Measurements from ENCODE around the gene CNTNAP2. TPM values are rescaled to one million over a fixed set of nuclear protein-coding genes. Genes with fewer than 3 reads are reported as not detected.

CNTNAP2 gene
- total RNA-seq, 4 donors from 2014 or later, result 0.91 to 16.0 TPM; not detected in 2

GRCh38 chr7:146486519-146486918 is 369.9 kb downstream of the CNTNAP2 start:
- H3K9me3 ChIP-seq, result no peaks in the 10 kb centered on the region
- no peak for DNase-seq
- H3K36me3 ChIP-seq, result no peaks in the 10 kb centered on the region
- no peak overlapping the region for H3K4me3 ChIP-seq
- H3K27ac ChIP-seq, result no peak overlapping the region
- TF ChIP-seq POLR2A (IDR thresholded peaks at IDR 0.05) (no peak), CTCF (IDR thresholded peaks at IDR 0.05) (no peak)
- H3K27me3 ChIP-seq, result no peaks in the 10 kb centered on the region
- intact Hi-C loops (cut with DNase I; ENCODE audit: low total_unique reads), result no loop called here
- H3K4me1 ChIP-seq, result no peaks in the 10 kb centered on the region

GRCh38 chr7:146492017-146492416 is 375.4 kb downstream of the CNTNAP2 start:
- no peaks in the 10 kb centered on the region for H3K27me3 ChIP-seq
- no peak for DNase-seq
- H3K27ac ChIP-seq, result no peak overlapping the region
- no peak for TF ChIP-seq CTCF (IDR thresholded peaks at IDR 0.05)
- TF ChIP-seq POLR2A (IDR thresholded peaks at IDR 0.05), result no peak
- H3K9me3 ChIP-seq, result no peaks in the 10 kb centered on the region
- H3K4me1 ChIP-seq, result no peaks in the 10 kb centered on the region
- H3K4me3 ChIP-seq, result no peak overlapping the region
- no peaks in the 10 kb centered on the region for H3K36me3 ChIP-seq
- intact Hi-C loops (cut with DNase I; ENCODE audit: low total_unique reads), result no loop called here

- Histone ChIP-seq H3K27ac (no peak overlapping the region), H3K27me3 (no peaks in the 10 kb centered on the region), H3K9me3 (no peaks in the 10 kb centered on the region), H3K4me1 (no peaks in the 10 kb centered on the region), H3K4me3 (no peak overlapping the region), H3K36me3 (no peaks in the 10 kb centered on the region)
- intact Hi-C loops (cut with DNase I; ENCODE audit: low total_unique reads), result no loop called here
- TF ChIP-seq CTCF (IDR thresholded peaks at IDR 0.05) (no peak), POLR2A (IDR thresholded peaks at IDR 0.05) (no peak)
- DNase-seq, result no peak
Observed at GRCh38 chr7:146494952-146495596, 378.5 kb downstream of the CNTNAP2 start.

GRCh38 chr7:146496657-146497056 is 380.1 kb downstream of the CNTNAP2 start:
- no peak for DNase-seq
- Histone ChIP-seq H3K4me1 (no peaks in the 10 kb centered on the region), H3K9me3 (no peaks in the 10 kb centered on the region), H3K27me3 (no peaks in the 10 kb centered on the region), H3K27ac (no peak overlapping the region), H3K36me3 (no peaks in the 10 kb centered on the region), H3K4me3 (no peak overlapping the region)
- TF ChIP-seq CTCF (IDR thresholded peaks at IDR 0.05) (no peak), POLR2A (IDR thresholded peaks at IDR 0.05) (no peak)
- intact Hi-C loops (cut with DNase I; ENCODE audit: low total_unique reads), result no loop called here

- intact Hi-C loops (cut with DNase I; ENCODE audit: low total_unique reads), result no loop called here
- no peaks in the 10 kb centered on the region for H3K4me1 ChIP-seq
- DNase-seq, result no peak
- no peaks in the 10 kb centered on the region for H3K36me3 ChIP-seq
- H3K9me3 ChIP-seq, result no peaks in the 10 kb centered on the region
- no peak overlapping the region for H3K4me3 ChIP-seq
- no peak for TF ChIP-seq POLR2A (IDR thresholded peaks at IDR 0.05)
- no peak for TF ChIP-seq CTCF (IDR thresholded peaks at IDR 0.05)
- no peaks in the 10 kb centered on the region for H3K27me3 ChIP-seq
- no peak overlapping the region for H3K27ac ChIP-seq
Observed at GRCh38 chr7:146499970-146500369, 383.4 kb downstream of the CNTNAP2 start.

Data from uterus (tissue), 4 donors.